Astrocyte (in vitro differentiated cells and primary cell): ENCODE results near the gene MCM8. TPM values are rescaled to one million over a fixed set of nuclear protein-coding genes. Genes with fewer than 3 reads are reported as not detected.

Source experiments
- DNase-seq: peaks from one replicate; pipeline ENCODE4 v3.0.0-alpha.2; 2010; ENCODE audit warnings: low read depth
- FAIRE-seq: peaks from 2 replicates; lab custom pipeline; 2011; peaks lifted over from hg19 to GRCh38; lab: Jason Lieb, UNC
- H2AFZ ChIP-seq: 2 replicates; pipeline ENCODE4 v1.6.0; 2012; ENCODE audit warnings: low read depth, low read length, inconsistent platforms
- H3K27ac ChIP-seq: 2 replicates; pipeline ENCODE4 v1.5.1; 2011; ENCODE audit warnings: low read depth, low read length, inconsistent platforms
- H3K27me3 ChIP-seq: 2 replicates; pipeline ENCODE4 v1.6.0; 2011; ENCODE audit warnings: low read length, inconsistent platforms; ENCODE audit not compliant: insufficient read depth
- H3K36me3 ChIP-seq: 2 replicates; pipeline ENCODE4 v1.5.1; 2011; ENCODE audit warnings: low read length, inconsistent platforms; ENCODE audit not compliant: insufficient read depth
- H3K4me1 ChIP-seq: 2 replicates; pipeline ENCODE4 v1.5.1; 2011; ENCODE audit warnings: low read length, inconsistent platforms; ENCODE audit not compliant: insufficient read depth
- H3K4me2 ChIP-seq: 2 replicates; pipeline ENCODE4 v1.6.0; 2012; ENCODE audit warnings: low read length, inconsistent platforms
- H3K4me3 ChIP-seq: 2 replicates; pipeline ENCODE4 v1.5.1; 2011; ENCODE audit warnings: low read depth, mild to moderate bottlenecking, low read length, inconsistent platforms; ENCODE audit not compliant: insufficient read depth
- H3K79me2 ChIP-seq: 2 replicates; pipeline ENCODE4 v1.6.0; 2012; ENCODE audit warnings: mild to moderate bottlenecking, low read length, inconsistent platforms; ENCODE audit not compliant: insufficient read depth
- H3K9ac ChIP-seq: 2 replicates; pipeline ENCODE4 v1.6.0; 2012; ENCODE audit warnings: mild to moderate bottlenecking, low read length, inconsistent platforms
- H3K9me3 ChIP-seq: 2 replicates; pipeline ENCODE4 v1.5.1; 2012; ENCODE audit warnings: low read depth, mild to moderate bottlenecking, low read length, inconsistent platforms; ENCODE audit not compliant: insufficient read depth
- H4K20me1 ChIP-seq: 2 replicates; pipeline ENCODE4 v1.6.0; 2012; ENCODE audit warnings: low read length, inconsistent platforms; ENCODE audit not compliant: insufficient read depth
- H3K27ac Mint-ChIP-seq: one replicate; pipeline ENCODE4 v1.8.0; 2021; ENCODE audit warnings: mild to moderate bottlenecking, mixed read lengths; ENCODE audit not compliant: unreplicated experiment
- H3K27me3 Mint-ChIP-seq: one replicate; pipeline ENCODE4 v1.8.0; 2021; ENCODE audit warnings: low read depth, mixed read lengths; ENCODE audit not compliant: unreplicated experiment
- H3K36me3 Mint-ChIP-seq: one replicate; pipeline ENCODE4 v1.8.0; 2021; ENCODE audit warnings: low read depth, mixed read lengths; ENCODE audit not compliant: unreplicated experiment
- H3K4me1 Mint-ChIP-seq: one replicate; pipeline ENCODE4 v1.8.0; 2021; ENCODE audit warnings: low read depth, mixed read lengths; ENCODE audit not compliant: unreplicated experiment
- H3K4me3 Mint-ChIP-seq: one replicate; pipeline ENCODE4 v1.8.0; 2021; ENCODE audit warnings: mild to moderate bottlenecking, moderate library complexity, mixed read lengths; ENCODE audit not compliant: unreplicated experiment
- H3K9me3 Mint-ChIP-seq: one replicate; pipeline ENCODE4 v1.8.0; 2021; ENCODE audit warnings: mild to moderate bottlenecking, mixed read lengths; ENCODE audit not compliant: unreplicated experiment
- EZH2 ChIP-seq: IDR thresholded peaks from 2 replicates; pipeline ENCODE4 v1.6.1; 2012; ENCODE audit warnings: mild to moderate bottlenecking, low read length, inconsistent platforms; ENCODE audit not compliant: insufficient read depth
- total RNA-seq: library from RNA; stranded (reverse); gene quantifications from 2 replicates; pipeline ENCODE4 v1.2.1, GENCODE V29; 2021
- TF ChIP-seq, protein P1 (sequence below): IDR thresholded peaks from 2 replicates; pipeline ENCODE4 v1.5.1; 2011; ENCODE audit warnings: low read depth, mild to moderate bottlenecking, inconsistent platforms, low read length, moderate library complexity; ENCODE audit not compliant: insufficient read depth

The MCM8 gene
- total RNA-seq, 1 donor from 2014 or later, result 5.7 TPM

GRCh38 chr20:5975778-5976177 lies 25.3 kb downstream of the MCM8 start:
- Histone ChIP-seq H3K9me3 (no peaks in the 10 kb centered on the region), H3K9ac (no peak overlapping the region), H3K27me3 (no peaks in the 10 kb centered on the region), H3K79me2 (no peaks in the 10 kb centered on the region), H2AFZ (no peak overlapping the region), H3K4me1 (peaks cover 2% of the 10 kb centered on the region), H3K27ac (no peak overlapping the region), H4K20me1 (no peaks in the 10 kb centered on the region), H3K36me3 (peaks cover 12% of the 10 kb centered on the region), H3K4me2 (no peak overlapping the region), H3K4me3 (no peak overlapping the region)
- Mint-ChIP-seq H3K4me1 (no peaks in the 10 kb centered on the region), H3K27ac (no peak overlapping the region), H3K4me3 (no peak overlapping the region), H3K36me3 (no peaks in the 10 kb centered on the region), H3K9me3 (no peaks in the 10 kb centered on the region), H3K27me3 (no peaks in the 10 kb centered on the region)
- FAIRE-seq (no peak), DNase-seq (no peak)
- no peak for TF ChIP-seq EZH2

GRCh38 chr20:5977223-5977622 lies 26.8 kb downstream of the MCM8 start:
- DNase-seq, result no peak
- H3K79me2 ChIP-seq, result no peaks in the 10 kb centered on the region
- no peaks in the 10 kb centered on the region for H3K4me1 Mint-ChIP-seq
- H2AFZ ChIP-seq, result no peak overlapping the region
- H3K4me1 ChIP-seq, result peaks cover 2% of the 10 kb centered on the region
- no peaks in the 10 kb centered on the region for H3K9me3 Mint-ChIP-seq
- no peak overlapping the region for H3K4me2 ChIP-seq
- no peak overlapping the region for H3K27ac ChIP-seq
- H3K9ac ChIP-seq, result no peak overlapping the region
- no peaks in the 10 kb centered on the region for H4K20me1 ChIP-seq
- no peaks in the 10 kb centered on the region for H3K9me3 ChIP-seq
- H3K27me3 ChIP-seq, result no peaks in the 10 kb centered on the region
- no peak for FAIRE-seq
- no peaks in the 10 kb centered on the region for H3K27me3 Mint-ChIP-seq
- no peak overlapping the region for H3K4me3 ChIP-seq
- H3K36me3 ChIP-seq, result peaks cover 12% of the 10 kb centered on the region
- H3K27ac Mint-ChIP-seq, result no peak overlapping the region
- TF ChIP-seq, protein P1, sequence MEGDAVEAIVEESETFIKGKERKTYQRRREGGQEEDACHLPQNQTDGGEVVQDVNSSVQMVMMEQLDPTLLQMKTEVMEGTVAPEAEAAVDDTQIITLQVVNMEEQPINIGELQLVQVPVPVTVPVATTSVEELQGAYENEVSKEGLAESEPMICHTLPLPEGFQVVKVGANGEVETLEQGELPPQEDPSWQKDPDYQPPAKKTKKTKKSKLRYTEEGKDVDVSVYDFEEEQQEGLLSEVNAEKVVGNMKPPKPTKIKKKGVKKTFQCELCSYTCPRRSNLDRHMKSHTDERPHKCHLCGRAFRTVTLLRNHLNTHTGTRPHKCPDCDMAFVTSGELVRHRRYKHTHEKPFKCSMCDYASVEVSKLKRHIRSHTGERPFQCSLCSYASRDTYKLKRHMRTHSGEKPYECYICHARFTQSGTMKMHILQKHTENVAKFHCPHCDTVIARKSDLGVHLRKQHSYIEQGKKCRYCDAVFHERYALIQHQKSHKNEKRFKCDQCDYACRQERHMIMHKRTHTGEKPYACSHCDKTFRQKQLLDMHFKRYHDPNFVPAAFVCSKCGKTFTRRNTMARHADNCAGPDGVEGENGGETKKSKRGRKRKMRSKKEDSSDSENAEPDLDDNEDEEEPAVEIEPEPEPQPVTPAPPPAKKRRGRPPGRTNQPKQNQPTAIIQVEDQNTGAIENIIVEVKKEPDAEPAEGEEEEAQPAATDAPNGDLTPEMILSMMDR, result no peak
- TF ChIP-seq EZH2, result no peak
- no peak overlapping the region for H3K4me3 Mint-ChIP-seq
- no peaks in the 10 kb centered on the region for H3K36me3 Mint-ChIP-seq

DNA sequence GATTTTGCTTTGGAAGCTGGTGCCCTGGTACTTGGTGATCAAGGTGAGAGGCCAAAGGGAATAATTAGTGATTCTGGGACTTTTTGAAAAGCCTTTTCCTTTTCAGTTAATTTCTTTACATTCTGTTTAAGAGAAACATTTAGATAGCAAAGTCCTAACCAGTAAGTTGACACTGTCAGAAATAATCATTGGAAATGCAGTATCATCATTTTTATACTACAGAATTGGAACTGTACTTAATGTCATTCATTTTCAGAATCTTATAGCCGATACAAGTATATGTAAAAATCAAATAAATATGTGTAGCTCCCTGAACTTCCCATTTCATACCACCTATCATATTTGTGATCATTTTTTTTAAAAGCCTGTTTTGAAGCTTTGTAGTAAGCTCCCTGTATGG lies 27.5 kb downstream of the MCM8 start:
- H3K27ac ChIP-seq, result no peak overlapping the region
- H3K79me2 ChIP-seq, result no peaks in the 10 kb centered on the region
- no peak overlapping the region for H3K9ac ChIP-seq
- H3K27ac Mint-ChIP-seq, result no peak overlapping the region
- peaks cover under 1% of the 10 kb centered on the region for H3K4me1 ChIP-seq
- FAIRE-seq, result no peak
- no peak overlapping the region for H3K4me3 Mint-ChIP-seq
- TF ChIP-seq EZH2, result no peak
- TF ChIP-seq, protein P1, result no peak
- H3K27me3 Mint-ChIP-seq, result no peaks in the 10 kb centered on the region
- H2AFZ ChIP-seq, result no peak overlapping the region
- no peak overlapping the region for H3K4me2 ChIP-seq
- H4K20me1 ChIP-seq, result no peaks in the 10 kb centered on the region
- no peaks in the 10 kb centered on the region for H3K9me3 ChIP-seq
- H3K27me3 ChIP-seq, result no peaks in the 10 kb centered on the region
- no peak for DNase-seq
- H3K4me3 ChIP-seq, result no peak overlapping the region
- H3K4me1 Mint-ChIP-seq, result no peaks in the 10 kb centered on the region
- H3K36me3 Mint-ChIP-seq, result no peaks in the 10 kb centered on the region
- no peaks in the 10 kb centered on the region for H3K9me3 Mint-ChIP-seq
- H3K36me3 ChIP-seq, result peaks cover 12% of the 10 kb centered on the region
